ENCODE data around the gene PBOV1.

PBOV1 gene

DNA sequence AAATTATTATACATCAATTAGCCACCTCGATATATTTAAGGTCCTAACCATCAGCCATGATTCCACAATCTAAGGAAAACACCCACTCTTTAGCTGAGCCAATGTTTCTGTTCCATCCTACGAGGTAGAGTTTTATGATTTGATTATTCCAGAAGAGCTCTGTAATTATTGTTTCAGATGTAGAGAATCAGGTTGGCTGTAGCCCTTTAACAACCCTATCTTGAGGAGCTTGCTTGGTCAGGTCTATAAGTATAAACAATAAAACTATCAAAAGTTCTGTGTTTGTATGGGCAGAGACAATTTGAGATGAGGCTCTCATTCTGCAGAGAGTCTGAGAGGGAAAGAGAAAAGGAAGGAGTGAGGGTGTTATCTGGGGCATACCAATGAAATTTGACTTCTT lies at the start of gene PBOV1:
TSS of gene PBOV1 (minus strand) at position 43 of the 400 bp plus-strand sequence. CDS start 96 bp downstream, outside the sequence.
- no peak for DNase-seq

DNA sequence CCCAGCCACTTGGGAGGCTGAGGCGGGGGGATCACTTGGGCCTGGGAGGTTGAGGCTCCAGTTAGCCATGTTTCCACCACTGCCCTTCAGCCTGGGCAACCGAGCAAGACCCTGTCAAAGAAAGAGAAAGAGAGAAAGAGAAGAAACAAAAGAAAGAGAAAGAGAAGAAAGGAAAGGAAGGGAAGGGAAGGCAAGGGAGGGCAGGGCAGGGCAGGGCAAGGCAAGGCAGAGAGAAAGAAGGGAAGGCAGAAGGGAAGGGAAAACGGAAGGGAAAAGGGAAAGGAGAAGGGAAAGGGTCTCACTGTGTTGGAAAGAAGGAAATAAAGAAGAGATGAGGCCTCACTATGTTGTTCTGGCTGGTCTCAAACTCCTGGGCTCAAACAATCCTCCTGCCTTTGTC lies 47.8 kb upstream of the PBOV1 start:
- no peak for DNase-seq

GRCh38 chr6:138264372-138264880 lies 46.1 kb upstream of the PBOV1 start:
- DNase-seq: peak; percentile 17 to 21 (median 20)

GRCh38 chr6:138263963-138264362 lies 45.7 kb upstream of the PBOV1 start:
- no peak for DNase-seq

DNA sequence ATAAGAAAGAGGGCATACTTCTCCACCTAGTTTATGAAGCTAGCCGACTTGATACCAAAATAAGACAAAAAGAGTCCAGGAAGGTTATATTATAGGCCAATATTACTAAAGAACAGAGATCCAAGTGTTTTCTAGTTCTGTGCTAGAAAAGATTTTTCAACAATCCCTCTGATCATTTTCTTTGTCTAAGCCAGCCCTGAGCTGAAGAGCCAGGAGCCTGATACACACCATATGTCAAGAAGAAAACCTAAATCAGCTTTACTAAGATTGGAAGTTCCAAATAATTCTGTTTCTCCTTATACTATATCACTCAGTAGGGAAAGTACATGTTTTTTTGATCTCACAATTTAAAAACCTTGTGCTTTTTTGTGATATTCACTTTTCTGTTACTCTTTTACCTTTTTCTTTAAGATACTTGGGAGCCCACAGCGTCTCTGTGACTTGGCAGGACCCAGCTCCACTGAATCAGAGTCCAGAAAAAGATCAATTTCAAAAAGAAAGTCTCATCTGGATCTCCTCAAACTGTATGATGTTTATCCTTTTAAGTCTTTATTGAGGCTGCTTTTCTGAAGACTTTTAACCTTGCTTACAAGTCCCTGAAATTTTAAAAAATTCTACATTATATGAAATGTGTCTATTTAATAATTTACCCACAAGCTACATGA lies 43.0 kb upstream of the PBOV1 start:
- no peak for DNase-seq

- DNase-seq: no peak
Observed at GRCh38 chr6:138258991-138259390, 40.7 kb upstream of the PBOV1 start.

GRCh38 chr6:138258197-138258596 lies 39.9 kb upstream of the PBOV1 start:
- DNase-seq: no peak

DNA sequence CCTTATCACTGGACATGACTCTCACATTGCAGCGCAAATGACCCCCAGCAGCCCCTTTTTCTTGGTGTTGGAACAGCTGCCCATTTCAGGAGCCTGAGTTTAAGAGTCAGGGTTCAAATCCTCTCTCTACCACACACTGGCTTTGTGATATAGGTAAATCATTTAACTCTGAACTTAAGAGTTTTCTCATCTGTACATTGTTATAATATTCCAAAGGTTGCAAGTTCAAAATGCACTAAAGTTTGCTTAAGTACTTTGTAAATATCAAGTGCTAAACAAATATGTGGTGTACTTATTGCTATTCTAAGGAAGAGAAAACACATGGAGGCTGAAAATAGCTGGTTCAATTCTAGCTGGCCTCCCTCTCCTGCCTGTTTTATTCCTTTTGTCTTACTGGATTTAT lies 39.3 kb upstream of the PBOV1 start:
- no peak for DNase-seq

DNA sequence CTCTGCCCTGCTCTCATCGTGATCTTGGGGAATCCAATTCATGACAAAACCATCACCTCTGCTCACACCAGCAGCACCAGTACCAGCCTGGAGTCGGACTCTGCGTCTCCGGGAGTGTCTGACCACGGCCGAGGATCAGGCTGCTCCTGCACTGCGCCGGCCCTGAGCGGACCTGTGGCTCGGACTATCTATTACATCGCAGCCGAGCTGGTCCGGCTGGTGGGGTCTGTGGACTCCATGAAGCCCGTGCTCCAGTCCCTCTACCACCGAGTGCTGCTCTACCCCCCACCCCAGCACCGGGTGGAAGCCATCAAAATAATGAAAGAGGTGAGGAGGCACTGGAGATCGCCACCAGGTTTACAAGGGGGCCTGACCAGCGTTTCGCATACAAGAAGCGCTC lies 37.2 kb upstream of the PBOV1 start:
- DNase-seq: no peak

GRCh38 chr6:138253731-138254130 lies 35.4 kb upstream of the PBOV1 start:
- no peak for DNase-seq

DNA sequence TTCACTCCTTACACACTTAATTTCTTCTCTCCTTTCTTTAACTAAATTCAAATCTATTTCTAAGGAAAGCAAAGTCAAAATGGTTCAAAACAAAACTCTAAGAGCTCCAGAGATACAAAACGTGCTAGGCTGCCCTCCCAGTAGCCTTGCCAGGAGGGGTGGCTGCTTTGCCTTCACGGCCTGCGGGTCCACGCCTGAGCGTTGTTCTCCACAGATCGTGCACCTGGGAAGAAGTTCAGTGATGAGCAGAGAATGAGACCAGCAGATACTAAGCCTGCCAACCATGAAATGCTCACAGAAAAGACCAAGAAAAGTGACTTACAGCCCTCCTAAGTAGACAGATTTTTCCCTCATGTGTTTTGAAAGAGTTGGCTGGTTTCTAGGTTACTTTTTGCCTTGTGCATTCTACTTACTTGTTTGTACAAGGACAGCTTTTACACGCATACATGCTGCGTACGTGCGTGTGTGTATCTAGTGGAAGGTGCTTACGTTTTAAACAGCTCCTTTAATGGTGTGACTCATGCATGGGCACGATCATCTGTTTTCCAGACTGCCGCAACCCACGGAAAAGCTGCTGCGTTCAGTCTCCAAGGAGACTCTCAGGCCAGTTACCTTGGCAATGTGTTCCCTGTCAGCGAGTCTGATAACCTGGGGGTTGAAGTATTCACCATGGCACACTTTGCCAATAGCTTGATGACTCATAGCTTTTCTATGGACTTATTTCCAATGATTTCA lies 32.4 kb upstream of the PBOV1 start:
- DNase-seq: no peak

GRCh38 chr6:138250053-138250452 lies 31.8 kb upstream of the PBOV1 start:
- no peak for DNase-seq

- DNase-seq: no peak
Observed at GRCh38 chr6:138248878-138249277, 30.6 kb upstream of the PBOV1 start.

- DNase-seq: no peak
Observed at GRCh38 chr6:138248011-138248410, 29.7 kb upstream of the PBOV1 start.

- DNase-seq: no peak
Observed at GRCh38 chr6:138246650-138247440, 28.6 kb upstream of the PBOV1 start.

DNA sequence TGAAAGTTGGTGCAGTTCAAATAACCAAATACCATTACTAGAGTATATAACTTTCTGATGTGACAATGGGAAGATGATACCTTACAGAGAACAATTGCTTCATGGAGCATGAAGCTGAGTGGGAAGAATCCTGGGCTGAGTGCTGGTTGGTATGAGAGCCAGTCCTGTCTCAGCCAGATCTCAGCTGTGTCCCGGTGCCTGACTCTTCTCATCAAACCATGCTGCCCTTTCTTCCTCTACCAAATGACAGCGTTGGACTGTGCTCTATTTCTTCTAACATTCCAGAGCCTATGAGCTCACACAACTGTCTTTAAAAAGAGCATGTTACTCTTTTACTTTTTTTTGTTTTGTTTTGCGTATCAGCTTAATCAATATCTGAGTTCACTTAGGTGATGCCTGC lies 27.5 kb upstream of the PBOV1 start:
- no peak for DNase-seq

- DNase-seq: peak in 1 of 3 donors; percentile 9
Observed at GRCh38 chr6:138242987-138243592, 24.8 kb upstream of the PBOV1 start.

DNA sequence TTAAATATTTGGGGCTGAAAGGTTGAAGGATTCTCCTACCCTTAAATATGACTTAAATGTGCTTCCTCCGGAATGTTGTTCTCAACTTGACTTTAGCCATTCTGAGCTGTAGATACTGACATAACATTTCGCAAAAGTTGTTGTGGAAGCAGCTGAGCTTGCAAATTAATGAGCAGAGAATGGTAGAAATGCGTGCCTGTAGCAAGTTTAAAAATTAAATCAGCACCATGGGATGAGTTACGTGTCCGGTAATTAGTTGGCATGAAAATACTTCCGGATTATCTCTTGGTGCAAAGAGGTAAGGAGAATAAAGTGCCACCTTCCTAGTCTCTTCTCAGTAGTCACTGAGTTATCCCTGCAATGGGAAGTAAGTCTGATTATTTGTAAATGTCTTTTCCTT lies 23.6 kb upstream of the PBOV1 start:
- DNase-seq: no peak

- no peak for DNase-seq
Observed at GRCh38 chr6:138241381-138241780, 23.1 kb upstream of the PBOV1 start.

DNA sequence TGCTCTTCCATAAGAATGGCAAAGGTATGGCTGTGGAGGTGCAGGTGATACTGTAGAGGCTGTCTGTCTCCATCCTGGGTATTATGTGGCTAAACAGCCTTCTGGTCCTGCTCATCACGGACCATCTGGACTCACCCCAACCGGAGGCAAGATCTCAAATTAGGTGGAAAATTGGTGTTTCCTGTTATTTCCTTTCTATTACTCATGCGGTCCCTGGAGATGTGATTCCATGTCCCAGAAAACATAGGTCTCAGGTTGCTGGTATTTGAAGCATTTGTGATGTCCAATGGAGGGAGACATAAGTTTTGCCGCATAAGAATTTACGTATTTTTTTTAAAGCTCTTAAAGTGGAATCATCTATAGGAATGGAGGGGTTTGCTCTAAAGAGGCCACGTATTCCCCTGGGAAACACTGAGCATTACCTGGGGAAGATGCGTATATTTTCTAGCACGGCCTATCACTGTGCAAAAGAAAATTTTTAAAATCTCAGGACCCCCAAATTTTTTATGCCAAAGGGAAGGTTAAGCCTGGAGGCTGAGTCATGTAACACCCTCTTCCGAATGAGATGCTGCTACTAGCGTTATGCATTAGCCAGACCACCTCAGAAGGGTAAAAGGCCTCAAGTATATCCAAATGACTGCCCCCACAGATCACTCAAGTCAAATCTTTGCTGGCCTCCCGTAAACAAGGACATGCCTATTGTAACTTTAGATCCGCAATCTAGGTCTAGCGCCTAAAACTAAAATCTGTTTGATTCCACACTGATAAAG lies 22.4 kb upstream of the PBOV1 start:
- no peak for DNase-seq

GRCh38 chr6:138239774-138240173 lies 21.5 kb upstream of the PBOV1 start:
- no peak for DNase-seq

DNA sequence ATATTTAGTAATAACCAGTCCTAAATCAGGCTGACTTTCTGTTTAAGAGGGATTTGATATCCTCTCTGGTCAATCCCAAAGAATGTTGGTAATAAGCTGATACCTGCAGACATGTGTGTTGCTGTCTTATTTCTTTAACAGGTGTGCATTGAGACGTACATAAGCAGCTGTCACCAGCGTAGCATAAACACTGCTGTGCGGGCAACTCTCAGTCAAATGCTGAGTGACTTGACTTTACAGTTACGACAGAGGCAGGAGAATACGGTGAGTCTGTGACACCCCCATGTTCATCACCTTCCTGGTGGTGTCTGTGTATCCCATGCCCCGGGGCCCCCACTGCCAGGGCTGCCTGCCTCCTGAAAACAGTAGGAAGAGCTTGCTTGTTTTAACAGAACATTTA lies 20.1 kb upstream of the PBOV1 start:
- DNase-seq: no peak
